T-helper 1 cell treated with Interleukin-12 subunit alpha and Interleukin-12 subunit beta and Interleukin-4 antibody, amounts not matched to agents 30 ng/mL and 1 ng/mL, for 36 hours (primary cell): ENCODE results near the gene PLEKHH1. TPM values are rescaled to one million over a fixed set of nuclear protein-coding genes. Genes with fewer than 3 reads are reported as not detected.

Source experiments
- intact Hi-C: fragments of 100-400 bp; cut with micrococcal nuclease; formaldehyde crosslinking; loops from one replicate; pipeline ENCODE4 v1.15.1; 2024
- total RNA-seq: library from RNA; stranded (reverse); gene quantifications from 2 replicates; pipeline ENCODE4 v1.2.3, GENCODE V29; 2022

Gene PLEKHH1
- total RNA-seq, 1 donor from 2014 or later: 1.1 TPM

- intact Hi-C loops: no loop called here
Measured at GRCh38 chr14:67559639-67560038, 26.5 kb downstream of the PLEKHH1 start.

GRCh38 chr14:67562025-67562775, 29.1 kb downstream of the PLEKHH1 start:
- intact Hi-C loops: no loop called here

- intact Hi-C loops: no loop called here
Measured at GRCh38 chr14:67562776-67563150, 29.7 kb downstream of the PLEKHH1 start.

- intact Hi-C loops: no loop called here
Measured at GRCh38 chr14:67564236-67564635, 31.1 kb downstream of the PLEKHH1 start.

- intact Hi-C loops: no loop called here
Measured at GRCh38 chr14:67566908-67567307, 33.8 kb downstream of the PLEKHH1 start.

- intact Hi-C loops: no loop called here
Measured at GRCh38 chr14:67567654-67568053, 34.6 kb downstream of the PLEKHH1 start.

- intact Hi-C loops: no loop called here
Measured at GRCh38 chr14:67569011-67569650, 36.0 kb downstream of the PLEKHH1 start.

GRCh38 chr14:67569651-67570290, 36.7 kb downstream of the PLEKHH1 start:
- intact Hi-C loops: no loop called here

GRCh38 chr14:67570453-67570852, 37.4 kb downstream of the PLEKHH1 start:
- intact Hi-C loops: no loop called here

- intact Hi-C loops: loop anchor here (1.0 kb wide), 3 partner anchors 45 to 144 kb away; no protein-coding TSS in a partner anchor
Measured at GRCh38 chr14:67571275-67571990, 38.3 kb downstream of the PLEKHH1 start.

- intact Hi-C loops: loop anchor here (1.0 kb wide), 3 partner anchors 46 to 145 kb away; no protein-coding TSS in a partner anchor
Measured at GRCh38 chr14:67571991-67572323, 38.9 kb downstream of the PLEKHH1 start.

- intact Hi-C loops: no loop called here
Measured at GRCh38 chr14:67572608-67573007, 39.5 kb downstream of the PLEKHH1 start.

- intact Hi-C loops: no loop called here
Measured at GRCh38 chr14:67573228-67574010, 40.3 kb downstream of the PLEKHH1 start.

GRCh38 chr14:67574156-67574555, 41.1 kb downstream of the PLEKHH1 start:
- intact Hi-C loops: no loop called here

- intact Hi-C loops: no loop called here
Measured at GRCh38 chr14:67574806-67575205, 41.7 kb downstream of the PLEKHH1 start.

GRCh38 chr14:67575684-67576083, 42.6 kb downstream of the PLEKHH1 start:
- intact Hi-C loops: no loop called here

- intact Hi-C loops: no loop called here
Measured at GRCh38 chr14:67576216-67576955, 43.3 kb downstream of the PLEKHH1 start.

- intact Hi-C loops: no loop called here
Measured at GRCh38 chr14:67577181-67577808, 44.2 kb downstream of the PLEKHH1 start.

- intact Hi-C loops: no loop called here
Measured at GRCh38 chr14:67577909-67578749, 45.0 kb downstream of the PLEKHH1 start.
